H9 (cell line): ENCODE results near the gene SELL. TPM values are rescaled to one million over a fixed set of nuclear protein-coding genes. Genes with fewer than 3 reads are reported as not detected.

Experiments
- DNase-seq: peaks from one replicate; pipeline ENCODE4 v3.0.0-alpha.2; 2017
- H2AFZ ChIP-seq: one replicate; pipeline ENCODE4 v1.6.1; 2013; ENCODE audit warnings: mild to moderate bottlenecking, low read length, control low read depth, moderate library complexity
- H2AK5ac ChIP-seq: 2 replicates; pipeline ENCODE4 v1.6.1; 2013; ENCODE audit warnings: low read length, control low read depth, mixed read lengths; ENCODE audit not compliant: insufficient read length
- H2BK120ac ChIP-seq: one replicate; pipeline ENCODE4 v1.6.1; 2013; ENCODE audit warnings: low read depth, mild to moderate bottlenecking, low read length, control low read depth, inconsistent platforms; ENCODE audit not compliant: poor library complexity, severe bottlenecking
- H2BK12ac ChIP-seq: 2 replicates; pipeline ENCODE4 v1.6.1; 2013; ENCODE audit warnings: low read length, control low read depth, mixed read lengths, low read depth; ENCODE audit not compliant: insufficient read length
- H2BK15ac ChIP-seq: 2 replicates; pipeline ENCODE4 v1.6.1; 2013; ENCODE audit warnings: low read depth, low read length, control low read depth
- H2BK20ac ChIP-seq: one replicate; pipeline ENCODE4 v1.6.1; 2013; ENCODE audit warnings: low read depth, mild to moderate bottlenecking, low read length, control low read depth, inconsistent platforms; ENCODE audit not compliant: poor library complexity, severe bottlenecking
- H2BK5ac ChIP-seq: 2 replicates; pipeline ENCODE4 v1.6.1; 2013; ENCODE audit warnings: low read length, control low read depth, mixed read lengths; ENCODE audit not compliant: insufficient read length
- H3K14ac ChIP-seq: 2 replicates; pipeline ENCODE4 v1.6.1; 2013; ENCODE audit warnings: low read length, control low read depth; ENCODE audit not compliant: insufficient read depth
- H3K18ac ChIP-seq: 2 replicates; pipeline ENCODE4 v1.6.1; 2013; ENCODE audit warnings: low read depth, mild to moderate bottlenecking, mixed read lengths, low read length, control low read depth; ENCODE audit not compliant: insufficient read length
- H3K23ac ChIP-seq: 2 replicates; pipeline ENCODE4 v1.6.1; 2013; ENCODE audit warnings: low read length, control low read depth, mixed read lengths, low read depth; ENCODE audit not compliant: insufficient read length
- H3K23me2 ChIP-seq: 2 replicates; pipeline ENCODE4 v1.6.1; 2013; ENCODE audit warnings: low read depth, mild to moderate bottlenecking, mixed read lengths, low read length, control low read depth; ENCODE audit not compliant: insufficient read length, poor library complexity, severe bottlenecking
- H3K27ac ChIP-seq: 2 replicates; pipeline ENCODE4 v1.5.1; 2013; ENCODE audit warnings: low read length, control low read depth, mixed read lengths, low read depth; ENCODE audit not compliant: insufficient read length
- H3K27me3 ChIP-seq: 2 replicates; pipeline ENCODE4 v1.6.1; 2013; ENCODE audit warnings: low read length, control low read depth, inconsistent platforms; ENCODE audit not compliant: insufficient read depth
- H3K4ac ChIP-seq: 2 replicates; pipeline ENCODE4 v1.6.1; 2013; ENCODE audit warnings: low read depth, mild to moderate bottlenecking, control low read depth, inconsistent platforms, low read length, moderate library complexity
- H3K4me1 ChIP-seq: 2 replicates; pipeline ENCODE4 v1.6.1; 2013; ENCODE audit warnings: low read length, control low read depth, inconsistent platforms; ENCODE audit not compliant: insufficient read depth
- H3K4me2 ChIP-seq: 2 replicates; pipeline ENCODE4 v1.6.1; 2013; ENCODE audit warnings: low read length, control low read depth, mixed read lengths; ENCODE audit not compliant: insufficient read length, insufficient read depth
- H3K56ac ChIP-seq: 2 replicates; pipeline ENCODE4 v1.6.1; 2013; ENCODE audit warnings: low read depth, mild to moderate bottlenecking, mixed read lengths, low read length, control low read depth; ENCODE audit not compliant: insufficient read length
- H3K79me1 ChIP-seq: 2 replicates; pipeline ENCODE4 v1.6.1; 2013; ENCODE audit warnings: low read depth, mild to moderate bottlenecking, moderate library complexity, low read length, control low read depth, inconsistent platforms; ENCODE audit not compliant: insufficient read depth, poor library complexity, severe bottlenecking
- H3K79me2 ChIP-seq: 2 replicates; pipeline ENCODE4 v1.6.1; 2013; ENCODE audit warnings: low read length, control low read depth, inconsistent platforms; ENCODE audit not compliant: insufficient read depth
- H3K9ac ChIP-seq: 2 replicates; pipeline ENCODE4 v1.6.1; 2013; ENCODE audit warnings: low read length, control low read depth, mixed read lengths; ENCODE audit not compliant: insufficient read length; ENCODE audit errors: extremely low read depth
- H3K9me3 ChIP-seq: one replicate; pipeline ENCODE4 v1.6.1; 2013; ENCODE audit warnings: low read depth, low read length, inconsistent platforms; ENCODE audit not compliant: control insufficient read depth
- H3T11ph ChIP-seq: one replicate; pipeline ENCODE4 v1.6.1; 2013; ENCODE audit warnings: mild to moderate bottlenecking, low read length, control low read depth, inconsistent platforms
- H4K20me1 ChIP-seq: one replicate; pipeline ENCODE4 v1.6.1; 2013; ENCODE audit not compliant: control insufficient read depth, insufficient read length, insufficient read depth
- H4K5ac ChIP-seq: 2 replicates; pipeline ENCODE4 v1.6.1; 2013; ENCODE audit warnings: low read depth, mild to moderate bottlenecking, mixed read lengths, low read length, control low read depth; ENCODE audit not compliant: insufficient read length
- H4K8ac ChIP-seq: replicated peaks from 2 replicates; pipeline ENCODE4 v1.6.1; 2013; ENCODE audit warnings: low read length, control low read depth, mixed read lengths, low read depth; ENCODE audit not compliant: insufficient read length
- H4K91ac ChIP-seq: 2 replicates; pipeline ENCODE4 v1.6.1; 2013; ENCODE audit warnings: low read depth, mild to moderate bottlenecking, moderate library complexity, mixed read lengths, low read length, control low read depth; ENCODE audit not compliant: insufficient read length
- H3K27ac Mint-ChIP-seq, 3 experiments: 2 replicates in 2 of 3; 3 replicates in 1 of 3; pipeline ENCODE4 v1.8.0; 2020 to 2021; ENCODE audit warnings: mixed read lengths in 3 of 3, mild to moderate bottlenecking in 1 of 3, moderate library complexity in 1 of 3
- H3K27me3 Mint-ChIP-seq: 2 replicates; pipeline ENCODE4 v1.8.0; 2021; ENCODE audit warnings: low read depth, mild to moderate bottlenecking, moderate library complexity, mixed read lengths
- H3K36me3 Mint-ChIP-seq, 3 experiments: 2 replicates in 2 of 3; 3 replicates in 1 of 3; pipeline ENCODE4 v1.8.0; 2020 to 2021; ENCODE audit warnings: low read depth in 3 of 3, mixed read lengths in 3 of 3; ENCODE audit not compliant: insufficient read depth in 1 of 3
- H3K4me1 Mint-ChIP-seq, 2 experiments: 2 replicates each; pipeline ENCODE4 v1.8.0; 2020; ENCODE audit warnings: mixed read lengths in 2 of 2
- H3K4me3 Mint-ChIP-seq, 2 experiments: 2 replicates in 1 of 2; 3 replicates in 1 of 2; pipeline ENCODE4 v1.8.0; 2020 to 2021; ENCODE audit warnings: mild to moderate bottlenecking in 2 of 2, mixed read lengths in 2 of 2, moderate library complexity in 1 of 2
- H3K9me3 Mint-ChIP-seq, 2 experiments: 2 replicates in 1 of 2; 3 replicates in 1 of 2; pipeline ENCODE4 v1.8.0; 2020; ENCODE audit warnings: mild to moderate bottlenecking in 2 of 2, mixed read lengths in 2 of 2, moderate library complexity in 1 of 2
- WGBS: extraction: QIAGEN DNeasy Blood & Tissue Kit; methylation state at CpG from one replicate; pipeline ENCODE4 v1.1.7; 2013; ENCODE audit warnings: missing lambda C conversion rate, low lambda C conversion rate, mixed read lengths; ENCODE audit not compliant: insufficient read length; ENCODE audit errors: extremely low coverage; 5-methylcytosine and 5-hydroxymethylcytosine counted together
- total RNA-seq: library from RNA; stranded (reverse); gene quantifications from 2 replicates; pipeline ENCODE4 v1.2.1, GENCODE V29; 2021
- TF ChIP-seq, protein P1 (sequence below): fragments of 200-600 bp; sonication (generic); conservative IDR thresholded peaks from 3 replicates; pipeline ENCODE4 v1.8.0; 2021; ENCODE audit warnings: antibody characterized with exemption, mild to moderate bottlenecking

Gene SELL
- total RNA-seq, 1 experiment from 2014 or later, result not detected

DNA sequence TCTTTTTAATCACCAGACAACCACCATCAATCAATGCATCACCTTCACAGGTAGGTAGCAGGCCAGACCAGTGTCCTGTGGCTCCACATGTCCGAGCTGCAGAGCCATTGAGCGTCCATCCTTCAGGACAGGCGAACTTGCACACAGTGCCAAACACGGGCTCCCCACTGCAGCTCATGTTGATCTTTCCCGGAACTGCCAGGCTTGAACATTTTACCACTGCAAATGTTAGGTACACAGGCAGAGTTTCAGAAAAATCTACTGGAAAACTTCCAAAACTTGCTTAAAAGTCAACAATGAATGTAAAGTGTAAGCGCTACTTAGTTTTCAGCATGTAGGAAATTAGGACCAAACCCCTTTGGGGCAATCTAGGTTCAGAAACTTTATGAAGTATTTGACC is 15.9 kb upstream of the SELL start:
- H3T11ph ChIP-seq, result no peak overlapping the region
- no peak overlapping the region for H3K23ac ChIP-seq
- H2AFZ ChIP-seq, result no peak overlapping the region
- no peak overlapping the region for H2BK120ac ChIP-seq
- no peak overlapping the region for H4K5ac ChIP-seq
- no peak overlapping the region for H2BK5ac ChIP-seq
- H3K4ac ChIP-seq, result no peak overlapping the region
- TF ChIP-seq, protein P1, sequence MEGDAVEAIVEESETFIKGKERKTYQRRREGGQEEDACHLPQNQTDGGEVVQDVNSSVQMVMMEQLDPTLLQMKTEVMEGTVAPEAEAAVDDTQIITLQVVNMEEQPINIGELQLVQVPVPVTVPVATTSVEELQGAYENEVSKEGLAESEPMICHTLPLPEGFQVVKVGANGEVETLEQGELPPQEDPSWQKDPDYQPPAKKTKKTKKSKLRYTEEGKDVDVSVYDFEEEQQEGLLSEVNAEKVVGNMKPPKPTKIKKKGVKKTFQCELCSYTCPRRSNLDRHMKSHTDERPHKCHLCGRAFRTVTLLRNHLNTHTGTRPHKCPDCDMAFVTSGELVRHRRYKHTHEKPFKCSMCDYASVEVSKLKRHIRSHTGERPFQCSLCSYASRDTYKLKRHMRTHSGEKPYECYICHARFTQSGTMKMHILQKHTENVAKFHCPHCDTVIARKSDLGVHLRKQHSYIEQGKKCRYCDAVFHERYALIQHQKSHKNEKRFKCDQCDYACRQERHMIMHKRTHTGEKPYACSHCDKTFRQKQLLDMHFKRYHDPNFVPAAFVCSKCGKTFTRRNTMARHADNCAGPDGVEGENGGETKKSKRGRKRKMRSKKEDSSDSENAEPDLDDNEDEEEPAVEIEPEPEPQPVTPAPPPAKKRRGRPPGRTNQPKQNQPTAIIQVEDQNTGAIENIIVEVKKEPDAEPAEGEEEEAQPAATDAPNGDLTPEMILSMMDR, result no peak
- Mint-ChIP-seq H3K27ac (no peak overlapping the region; a peak in 1 of 7 replicates), H3K4me1 (no peaks in the 10 kb centered on the region), H3K4me3 (no peak overlapping the region), H3K9me3 (no peaks in the 10 kb centered on the region), H3K27me3 (no peaks in the 10 kb centered on the region), H3K36me3 (no peaks in the 10 kb centered on the region)
- no peak overlapping the region for H3K27ac ChIP-seq
- no peak overlapping the region for H2AK5ac ChIP-seq
- no peak overlapping the region for H2BK12ac ChIP-seq
- H3K9me3 ChIP-seq, result no peaks in the 10 kb centered on the region
- no peaks in the 10 kb centered on the region for H4K20me1 ChIP-seq
- no CpG with 5 or more reads among the region's 6 CpGs for WGBS
- H3K23me2 ChIP-seq, result no peaks in the 10 kb centered on the region
- 0 out of 2 replicates have a peak, but pooled peaks cover 2% of the 10 kb centered on the region for H3K27me3 ChIP-seq
- H2BK15ac ChIP-seq, result no peak overlapping the region
- H3K18ac ChIP-seq, result no peak overlapping the region
- H3K9ac ChIP-seq, result no peak overlapping the region
- H3K4me1 ChIP-seq, result no peaks in the 10 kb centered on the region
- H4K91ac ChIP-seq, result no peak overlapping the region
- H3K14ac ChIP-seq, result no peak overlapping the region
- no peak overlapping the region for H4K8ac ChIP-seq
- no peak for DNase-seq
- H3K4me2 ChIP-seq, result no peak overlapping the region
- no peaks in the 10 kb centered on the region for H3K79me1 ChIP-seq
- H3K56ac ChIP-seq, result no peak overlapping the region
- no peak overlapping the region for H2BK20ac ChIP-seq
- no peaks in the 10 kb centered on the region for H3K79me2 ChIP-seq
